ENCODE results near the gene MYH9. TPM values are rescaled to one million over a fixed set of nuclear protein-coding genes. Genes with fewer than 3 reads are reported as not detected.

Gene MYH9
- polyA plus RNA-seq, 1 donor from 2014 or later = 7.1 TPM

- Histone ChIP-seq H3K36me3 (ENCODE audit: insufficient read depth, low read length) (no peaks in the 10 kb centered on the region), H3K9me3 (ENCODE audit: low read length) (no peaks in the 10 kb centered on the region), H3K27me3 (ENCODE audit: insufficient read depth, low read depth, low read length) (no peaks in the 10 kb centered on the region), H3K9me2 (ENCODE audit: insufficient read depth, low read length) (no peaks in the 10 kb centered on the region), H3K9ac (ENCODE audit: low read length) (no peak overlapping the region), H2AFZ (ENCODE audit: low read depth, low read length) (no peak overlapping the region), H3F3A (ENCODE audit: insufficient read depth, low read length, poor library complexity, severe bottlenecking) (no peaks in the 10 kb centered on the region), H3K79me2 (replicated peaks; ENCODE audit: insufficient read depth, low read length) (no peaks in the 10 kb centered on the region), H3K27ac (ENCODE audit: low read length) (no peak overlapping the region), H3K4me3 (ENCODE audit: low read length) (no peak overlapping the region), H3K4me2 (ENCODE audit: low read length) (no peak overlapping the region), H4K20me1 (ENCODE audit: insufficient read depth) (no peaks in the 10 kb centered on the region)
- TF ChIP-seq TAF1 (IDR thresholded peaks at IDR 0.05; ENCODE audit: low read depth) = no peak
- no peak for TF ChIP-seq POLR2AphosphoS5 (IDR thresholded peaks at IDR 0.05)
- no peak for TF ChIP-seq EZH2 (IDR thresholded peaks at IDR 0.05; ENCODE audit: borderline replicate concordance, insufficient read depth, low read length, poor library complexity, severe bottlenecking)
- no peak for TF ChIP-seq MXI1 (conservative IDR thresholded peaks at IDR 0.05; ENCODE audit: poor library complexity, severe bottlenecking)
Measured at GRCh38 chr22:36303115-36303467, 84.7 kb downstream of the MYH9 start.

GRCh38 chr22:36302439-36303114, 85.2 kb downstream of the MYH9 start:
- no peak overlapping the region for H3K9ac ChIP-seq (ENCODE audit: low read length)
- no peak overlapping the region for H3K4me2 ChIP-seq (ENCODE audit: low read length)
- H3K27me3 ChIP-seq (ENCODE audit: insufficient read depth, low read depth, low read length) = no peaks in the 10 kb centered on the region

More at GRCh38 chr22:36302439-36303114, 85.2 kb downstream of the MYH9 start:
- Histone ChIP-seq H3K4me3 (ENCODE audit: low read length) (no peak overlapping the region), H3F3A (ENCODE audit: insufficient read depth, low read length, poor library complexity, severe bottlenecking) (no peaks in the 10 kb centered on the region), H3K9me3 (ENCODE audit: low read length) (no peaks in the 10 kb centered on the region), H3K27ac (ENCODE audit: low read length) (no peak overlapping the region), H2AFZ (ENCODE audit: low read depth, low read length) (no peak overlapping the region), H3K79me2 (replicated peaks; ENCODE audit: insufficient read depth, low read length) (no peaks in the 10 kb centered on the region), H4K20me1 (ENCODE audit: insufficient read depth) (no peaks in the 10 kb centered on the region), H3K36me3 (ENCODE audit: insufficient read depth, low read length) (no peaks in the 10 kb centered on the region), H3K9me2 (ENCODE audit: insufficient read depth, low read length) (no peaks in the 10 kb centered on the region)
- TF ChIP-seq TAF1 (IDR thresholded peaks at IDR 0.05; ENCODE audit: low read depth) = no peak
- no peak for TF ChIP-seq EZH2 (IDR thresholded peaks at IDR 0.05; ENCODE audit: borderline replicate concordance, insufficient read depth, low read length, poor library complexity, severe bottlenecking)
- TF ChIP-seq SMC3 (conservative IDR thresholded peaks at IDR 0.05; ENCODE audit: poor library complexity) = no peak
- TF ChIP-seq REST (IDR thresholded peaks at IDR 0.05; ENCODE audit: borderline replicate concordance) = no peak
- TF ChIP-seq POLR2AphosphoS5 (IDR thresholded peaks at IDR 0.05) = no peak
- TF ChIP-seq MXI1 (conservative IDR thresholded peaks at IDR 0.05; ENCODE audit: poor library complexity, severe bottlenecking) = no peak
- TF ChIP-seq CTCF (IDR thresholded peaks at IDR 0.05; ENCODE audit: poor library complexity, severe bottlenecking) = no peak
- TF ChIP-seq RAD21 (conservative IDR thresholded peaks at IDR 0.05) = no peak
- TF ChIP-seq EP300 (conservative IDR thresholded peaks at IDR 0.05; ENCODE audit: poor library complexity, severe bottlenecking) = no peak
